Stimulated activated CD8-positive, alpha-beta memory T cell treated with anti-CD3 and anti-CD28 coated beads, Interleukin-7, amount 100 ng/mL, for 48 hours (primary cell): ENCODE results near the gene ZNF800.
A peak's percentile ranks its signal among the peaks of the same experiment; 100 is the strongest.
"Not testable (repeated sequence)": the region's sequence is repeated elsewhere in the genome, so short reads cannot be mapped to it uniquely, and the experiment has no call there.

Experiments
- DNase-seq, 2 donors: peaks; one replicate each; pipeline ENCODE4 v3.0.0-alpha.2; 2020; ENCODE audit warnings: low read depth in 1 of 2; ENCODE audit errors: extremely low read depth in 1 of 2

The ZNF800 gene, protein sequence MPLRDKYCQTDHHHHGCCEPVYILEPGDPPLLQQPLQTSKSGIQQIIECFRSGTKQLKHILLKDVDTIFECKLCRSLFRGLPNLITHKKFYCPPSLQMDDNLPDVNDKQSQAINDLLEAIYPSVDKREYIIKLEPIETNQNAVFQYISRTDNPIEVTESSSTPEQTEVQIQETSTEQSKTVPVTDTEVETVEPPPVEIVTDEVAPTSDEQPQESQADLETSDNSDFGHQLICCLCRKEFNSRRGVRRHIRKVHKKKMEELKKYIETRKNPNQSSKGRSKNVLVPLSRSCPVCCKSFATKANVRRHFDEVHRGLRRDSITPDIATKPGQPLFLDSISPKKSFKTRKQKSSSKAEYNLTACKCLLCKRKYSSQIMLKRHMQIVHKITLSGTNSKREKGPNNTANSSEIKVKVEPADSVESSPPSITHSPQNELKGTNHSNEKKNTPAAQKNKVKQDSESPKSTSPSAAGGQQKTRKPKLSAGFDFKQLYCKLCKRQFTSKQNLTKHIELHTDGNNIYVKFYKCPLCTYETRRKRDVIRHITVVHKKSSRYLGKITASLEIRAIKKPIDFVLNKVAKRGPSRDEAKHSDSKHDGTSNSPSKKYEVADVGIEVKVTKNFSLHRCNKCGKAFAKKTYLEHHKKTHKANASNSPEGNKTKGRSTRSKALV

DNA sequence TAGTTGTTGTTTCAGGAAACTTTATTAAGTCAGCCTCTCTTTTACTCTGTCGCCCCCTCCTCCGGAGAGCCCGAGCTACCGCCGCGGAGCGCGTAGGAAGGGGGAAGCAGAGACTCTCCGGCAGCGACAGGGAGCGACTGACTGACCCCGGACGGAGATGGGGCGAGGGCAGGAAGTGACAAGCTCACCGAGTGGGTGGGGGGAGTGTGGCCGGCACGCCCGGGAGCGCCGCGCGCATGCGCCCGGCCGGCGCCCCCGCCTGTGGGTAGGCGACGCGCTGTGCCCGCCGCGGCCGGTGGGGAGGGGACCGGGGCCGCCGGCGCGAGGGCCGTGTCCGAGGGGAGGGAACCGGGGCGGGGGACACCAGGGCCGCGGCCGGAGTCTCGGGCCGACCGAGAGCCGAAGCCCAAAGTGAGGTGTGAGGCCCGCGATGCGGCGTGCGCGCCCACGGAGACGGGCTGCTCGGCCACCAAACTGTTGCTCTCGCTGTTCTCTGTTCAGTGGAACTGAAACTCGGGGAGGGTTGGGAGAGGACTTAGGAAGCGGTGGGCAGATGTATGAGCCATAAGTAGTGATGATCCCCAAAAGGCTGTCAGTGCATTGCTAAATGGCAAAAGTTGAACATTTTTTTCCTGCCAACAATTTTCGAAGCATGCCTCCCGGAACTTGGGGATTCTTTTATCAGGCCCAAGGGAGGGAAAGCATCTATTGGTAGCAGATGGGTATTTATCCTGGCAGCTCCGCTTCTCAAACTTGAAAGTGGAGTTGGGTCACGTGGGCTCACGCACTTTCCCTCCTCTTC lies at the start of gene ZNF800:
TSS of gene ZNF800 (minus strand) at position 143 of the 802 bp plus-strand sequence. CDS start 1,151 bp downstream, outside the sequence.
- peak; percentile 87 to 88 for DNase-seq

DNA sequence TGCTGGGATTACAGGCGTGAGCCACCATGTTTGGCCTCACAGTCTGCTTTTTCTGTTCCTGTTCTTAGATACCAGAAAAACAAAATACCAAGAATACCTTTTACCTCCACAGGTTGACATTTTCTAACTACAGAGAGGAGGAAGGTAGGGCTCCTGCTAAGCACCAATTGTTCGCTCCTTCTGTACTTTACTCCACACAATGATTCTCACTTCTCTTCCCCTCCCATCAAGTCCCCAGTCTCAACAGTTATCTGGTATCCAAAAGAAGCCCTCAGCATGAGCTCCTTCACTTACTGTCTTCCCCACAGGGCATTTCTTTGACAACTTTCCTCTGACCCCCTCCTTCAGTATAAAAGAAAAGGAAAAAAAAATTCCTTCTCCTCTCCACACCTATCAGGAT lies 47.7 kb upstream of the ZNF800 start:
- DNase-seq = no peak

DNA sequence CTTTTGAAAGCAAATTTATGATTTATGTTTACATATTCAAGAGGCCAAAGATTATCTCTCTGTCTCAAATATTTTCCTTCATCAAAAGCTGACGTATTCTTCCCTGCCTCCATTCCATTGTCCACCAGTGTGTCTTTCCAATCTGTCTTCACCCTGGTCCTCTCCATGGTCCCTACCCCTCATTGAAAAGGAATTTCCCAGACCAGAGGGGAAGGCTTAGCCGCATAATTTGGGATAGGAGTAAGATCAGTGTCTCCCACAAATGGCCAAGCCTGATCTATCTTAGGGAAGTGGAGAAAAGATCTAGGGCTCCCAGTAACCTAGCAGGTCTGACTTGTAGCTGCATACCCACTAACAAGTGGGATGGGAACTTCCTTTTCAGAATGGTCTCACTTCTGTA lies 46.3 kb upstream of the ZNF800 start:
- DNase-seq = no peak

DNA sequence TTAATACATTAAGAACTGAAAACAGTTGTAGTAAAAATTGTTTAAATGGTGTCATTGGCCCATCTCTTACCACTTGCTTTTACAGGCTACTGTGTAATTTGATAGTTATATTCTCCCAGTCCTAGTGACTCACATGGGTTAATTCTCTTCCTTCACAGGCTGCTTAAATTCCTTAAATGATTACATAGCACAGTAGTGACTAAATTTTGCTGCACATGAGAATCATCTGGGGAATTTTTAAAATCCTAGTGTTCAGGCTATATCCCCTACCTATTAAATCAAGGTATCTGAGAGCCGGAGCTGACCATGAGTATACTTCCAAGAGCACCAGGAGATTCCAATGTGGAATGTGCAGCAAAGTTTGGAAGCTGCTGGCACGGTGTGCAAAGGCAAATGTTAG lies 45.3 kb upstream of the ZNF800 start:
- DNase-seq = no peak

DNA sequence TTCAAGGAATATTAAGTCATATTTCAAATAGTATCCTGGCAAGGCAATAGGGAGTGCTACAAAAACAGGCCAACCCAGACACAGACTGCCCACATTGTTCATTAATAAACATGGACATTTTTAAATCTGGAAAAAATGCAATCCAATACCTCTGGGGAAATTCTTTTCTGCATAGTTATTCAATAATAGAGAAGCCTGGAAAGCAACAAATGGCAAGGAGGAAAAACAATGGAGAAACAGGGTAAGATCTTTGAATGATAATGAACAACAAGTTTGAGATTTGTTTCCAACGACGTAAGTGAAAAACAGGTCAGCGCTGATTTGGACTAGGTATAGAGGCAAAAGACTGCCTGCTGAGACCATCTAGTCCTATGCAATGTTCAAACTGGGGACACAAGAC lies 44.7 kb upstream of the ZNF800 start:
- no peak for DNase-seq

DNA sequence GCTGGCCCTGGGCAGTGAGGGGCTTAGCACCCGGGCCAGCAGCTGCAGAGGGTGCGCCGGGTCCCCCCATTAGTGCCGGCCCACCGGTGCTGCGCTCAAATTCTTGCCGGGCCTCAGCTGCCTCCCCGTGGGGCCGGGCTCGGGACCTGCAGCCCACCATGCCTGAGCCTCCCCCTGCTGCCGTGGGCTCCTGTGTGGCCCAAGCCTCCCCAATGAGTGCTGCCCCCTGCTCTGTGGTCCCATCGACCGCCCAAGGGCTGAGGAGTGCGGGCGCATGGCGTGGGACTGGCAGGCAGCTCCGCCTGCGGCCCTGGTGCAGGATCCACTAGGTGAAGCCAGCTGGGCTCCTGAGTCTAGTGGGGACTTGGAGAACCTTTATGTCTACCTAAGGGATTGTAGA lies 36.8 kb upstream of the ZNF800 start:
- DNase-seq = not testable (repeated sequence)

DNA sequence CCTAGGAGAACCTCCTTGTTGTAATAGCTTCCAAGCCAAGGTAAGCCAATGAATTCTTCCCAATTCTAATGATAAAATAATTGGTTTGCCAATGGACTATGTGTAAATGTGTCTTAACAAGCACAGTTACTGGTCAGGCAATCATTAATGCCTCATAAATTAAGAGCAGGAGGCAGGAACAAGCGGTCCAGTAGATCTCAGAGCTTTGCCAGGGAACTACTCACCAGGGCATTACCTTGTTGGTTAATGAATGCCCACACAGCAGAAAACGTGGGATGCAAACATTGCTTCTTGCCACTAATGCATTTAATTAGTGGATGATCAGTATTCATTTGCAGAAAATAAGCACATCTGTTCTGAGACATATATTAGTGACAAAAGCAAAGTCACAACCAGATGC lies 26.7 kb upstream of the ZNF800 start:
- no peak for DNase-seq

DNA sequence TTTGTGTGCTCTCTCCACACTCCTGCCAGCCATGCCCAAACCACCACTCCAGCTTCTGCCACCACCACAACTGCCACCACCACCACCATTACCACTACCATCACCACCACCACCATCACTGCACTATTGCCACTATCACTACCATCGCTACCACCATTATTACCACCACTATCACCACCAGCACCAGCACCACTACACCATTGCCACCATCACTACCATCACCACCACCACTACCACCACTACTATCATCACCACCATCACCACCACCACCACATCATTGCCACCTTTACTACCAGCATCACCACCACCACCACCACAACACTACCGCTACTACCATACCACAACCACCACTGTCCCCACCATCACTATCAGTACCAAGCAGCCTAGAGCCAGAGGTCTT lies 26.0 kb upstream of the ZNF800 start:
- DNase-seq = no peak

DNA sequence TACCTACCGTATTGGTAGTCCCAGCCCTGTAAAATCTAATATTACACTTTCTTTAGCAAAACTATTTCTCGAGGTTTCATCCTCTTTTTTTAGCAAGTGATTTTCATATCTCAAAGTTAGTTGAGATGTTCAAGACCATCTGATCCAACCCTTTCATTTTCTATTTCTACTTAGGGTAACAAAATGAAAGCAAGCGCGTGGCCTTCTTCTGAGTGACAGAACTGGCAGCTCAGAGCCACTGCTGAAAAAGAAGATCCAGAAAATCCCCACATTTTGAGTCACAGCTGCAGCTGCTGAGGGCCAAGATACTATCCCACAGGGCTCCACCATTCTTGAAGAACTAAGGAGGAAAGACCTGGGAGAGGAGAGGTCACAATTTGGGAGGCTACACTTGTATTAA lies 24.8 kb upstream of the ZNF800 start:
- DNase-seq = no peak

DNA sequence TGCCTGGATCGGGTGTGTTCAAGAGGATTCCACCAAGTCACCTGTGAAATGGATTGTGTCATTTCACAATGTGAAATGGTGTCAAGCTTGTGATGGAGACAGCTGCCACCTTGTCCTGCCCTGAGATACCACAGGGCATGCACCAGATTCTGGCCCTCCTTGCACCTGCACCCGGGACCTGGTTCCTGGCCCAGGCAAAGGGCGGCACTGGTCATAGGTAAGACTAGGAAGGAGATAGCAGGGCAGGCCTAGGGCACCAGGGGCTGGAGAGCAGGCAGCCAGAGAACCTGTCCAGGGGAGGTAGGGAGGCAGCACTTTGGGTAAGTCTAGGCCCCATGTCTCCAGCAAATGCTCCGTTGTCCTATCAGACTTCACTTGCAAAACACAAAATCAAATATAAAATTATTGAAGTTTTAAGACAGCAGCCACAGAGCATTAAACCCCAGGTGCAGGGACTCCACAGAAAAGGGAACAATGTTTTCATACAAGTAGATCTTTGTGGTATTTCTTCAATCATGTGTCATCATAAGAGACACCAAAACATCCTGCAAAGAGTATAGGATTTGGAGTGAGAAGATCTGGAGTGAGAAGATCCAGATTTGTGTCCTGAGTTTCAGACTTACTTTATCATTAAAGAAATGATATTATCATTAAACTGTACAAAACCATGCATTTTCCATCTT lies 22.7 kb upstream of the ZNF800 start:
- no peak for DNase-seq

DNA sequence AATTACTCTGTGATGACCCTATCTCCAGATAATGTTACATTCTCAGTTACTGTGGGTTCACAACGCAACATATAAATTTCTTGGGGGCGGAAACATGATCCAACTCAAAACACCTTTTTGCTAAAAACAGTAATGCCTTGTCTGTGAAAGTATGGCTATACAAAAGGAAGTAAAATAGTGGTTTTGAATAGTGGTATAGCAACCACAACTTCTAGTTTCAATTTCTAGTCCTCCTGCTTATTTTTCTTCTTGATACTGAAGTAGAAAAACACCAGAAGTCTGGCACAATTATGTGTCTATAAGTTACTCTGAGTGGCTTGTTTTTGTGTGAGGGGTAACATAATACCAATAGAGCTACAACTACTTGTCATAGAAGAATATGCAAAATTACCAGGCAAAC lies 21.5 kb upstream of the ZNF800 start:
- DNase-seq = no peak

DNA sequence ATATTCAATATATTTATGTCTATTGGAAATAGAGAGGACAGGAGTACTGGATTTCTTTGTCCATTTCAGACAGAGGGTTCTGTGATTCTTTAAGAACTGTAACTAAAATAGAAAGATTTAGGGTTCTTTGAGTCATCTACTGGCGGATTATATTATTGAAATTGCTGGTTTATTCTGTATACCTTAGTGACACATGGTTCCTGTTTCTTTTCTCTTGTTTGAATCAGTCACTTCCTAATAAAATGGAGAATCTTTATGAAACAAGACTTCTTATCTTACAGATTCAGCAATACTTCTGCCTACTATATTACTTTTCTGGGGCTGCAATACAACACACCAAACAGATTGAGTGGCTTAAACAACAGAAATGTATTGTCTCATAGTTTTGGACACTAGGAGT lies 20.8 kb upstream of the ZNF800 start:
- no peak for DNase-seq

DNA sequence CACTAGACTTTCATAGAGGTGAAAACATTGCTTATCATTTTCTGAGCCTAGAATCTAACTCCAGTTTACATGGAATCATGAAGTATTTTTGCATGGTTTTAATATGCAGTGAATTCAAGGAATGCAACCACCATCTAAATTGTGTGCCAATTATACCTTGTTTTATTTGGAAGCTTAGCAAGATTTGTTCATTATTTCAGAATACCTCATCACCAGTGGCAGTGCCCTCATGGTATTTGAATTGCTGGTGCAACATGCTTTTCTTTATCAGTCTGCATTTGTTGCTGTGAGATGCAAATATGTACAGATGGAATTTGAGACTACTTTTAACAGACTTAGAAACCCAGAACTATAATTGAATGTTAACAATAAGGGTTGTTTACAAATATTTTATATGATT lies 18.7 kb upstream of the ZNF800 start:
- no peak for DNase-seq

DNA sequence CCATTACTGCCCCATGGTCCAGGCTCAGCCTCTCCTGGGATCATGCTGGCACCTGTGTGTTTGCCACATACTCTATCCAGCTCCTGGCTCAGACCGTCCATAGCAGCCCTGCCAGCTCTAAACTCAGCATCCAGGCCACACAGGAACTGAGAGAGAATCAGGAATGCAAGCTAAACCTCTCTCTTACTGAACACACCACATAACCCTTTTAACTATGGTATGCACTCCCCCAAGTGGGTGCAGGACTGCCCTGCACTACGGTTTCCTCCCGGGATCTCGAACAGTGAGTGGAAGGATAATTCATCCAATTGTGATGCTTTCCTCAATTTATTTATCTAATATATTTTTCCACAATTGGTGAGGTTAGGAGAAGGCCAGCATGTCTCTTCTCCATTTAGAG lies 17.1 kb upstream of the ZNF800 start:
- no peak for DNase-seq

DNA sequence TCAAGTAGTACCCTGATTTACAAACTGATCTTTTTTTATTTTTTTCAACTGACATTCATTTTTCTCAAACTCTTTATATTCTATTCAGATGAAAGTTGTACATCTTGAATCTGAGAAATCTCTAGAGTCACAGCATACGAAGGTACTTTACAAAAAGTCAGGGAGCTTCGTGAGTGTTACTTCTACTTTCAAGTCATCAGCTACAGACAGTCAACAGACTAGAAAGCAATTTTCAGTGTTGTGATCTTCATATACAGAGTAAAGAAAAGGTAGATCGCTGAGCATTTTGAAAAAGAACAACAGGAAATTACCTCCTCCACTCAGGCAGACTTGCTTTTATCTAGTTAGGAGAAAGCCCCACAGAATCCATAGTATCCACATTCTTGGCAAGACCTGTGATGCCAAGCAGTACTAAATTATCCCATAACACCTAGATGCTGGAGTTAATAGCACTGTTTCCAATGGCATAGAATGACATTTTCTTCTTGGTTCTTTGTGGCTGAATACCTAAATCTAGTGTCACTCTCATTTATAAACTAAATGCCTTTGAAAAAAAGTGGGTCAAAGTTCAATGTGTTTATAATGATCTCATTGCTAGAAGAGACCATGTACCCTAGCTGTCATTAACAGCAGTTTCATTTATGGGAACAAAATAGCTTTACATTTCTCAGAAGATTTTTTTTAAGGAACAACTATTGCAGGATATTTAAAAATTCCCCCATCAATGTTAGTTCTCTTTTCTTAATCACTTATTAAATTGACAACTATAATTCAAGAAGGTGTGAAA lies 12.0 kb upstream of the ZNF800 start:
- DNase-seq = no peak

DNA sequence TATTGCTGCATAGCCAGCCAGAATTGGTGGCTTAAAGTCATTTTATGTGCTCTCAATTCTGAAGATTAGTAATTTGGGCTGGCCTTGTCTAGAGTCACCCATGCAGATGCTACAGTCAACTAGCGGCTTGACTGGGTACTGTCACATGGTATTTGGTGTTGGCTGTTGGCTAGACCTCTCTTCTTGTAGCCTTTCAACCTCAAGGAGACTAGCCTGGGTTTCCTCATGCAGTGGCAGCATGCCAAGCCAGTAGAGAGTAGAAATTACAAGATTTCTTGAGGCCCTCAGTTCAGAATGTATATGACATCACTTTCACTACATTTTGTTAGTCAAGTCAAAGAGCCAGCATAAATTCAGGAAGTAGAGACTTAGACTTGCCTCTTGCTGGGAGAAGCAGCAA lies 3.7 kb upstream of the ZNF800 start:
- DNase-seq = peak in 1 of 2 donors; percentile 63

DNA sequence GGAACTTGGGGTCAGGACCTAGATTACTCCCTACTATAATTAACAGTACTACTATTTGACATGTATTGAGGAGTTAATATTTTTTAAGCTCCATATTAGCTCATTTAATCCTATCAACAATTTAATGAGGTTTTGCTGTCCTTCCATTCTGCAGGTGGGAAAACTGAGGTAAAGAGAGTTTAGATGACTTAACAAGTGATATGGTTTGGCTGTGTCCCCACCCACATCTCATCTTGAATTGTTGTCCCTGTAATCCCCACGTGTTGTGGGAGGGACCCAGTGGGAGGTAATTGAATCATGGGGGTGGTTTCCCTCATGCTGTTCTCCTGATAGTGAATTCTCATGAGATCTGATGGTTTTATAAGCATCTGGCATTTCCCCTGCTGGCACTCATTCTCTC lies 2.6 kb upstream of the ZNF800 start:
- not testable (repeated sequence) for DNase-seq

DNA sequence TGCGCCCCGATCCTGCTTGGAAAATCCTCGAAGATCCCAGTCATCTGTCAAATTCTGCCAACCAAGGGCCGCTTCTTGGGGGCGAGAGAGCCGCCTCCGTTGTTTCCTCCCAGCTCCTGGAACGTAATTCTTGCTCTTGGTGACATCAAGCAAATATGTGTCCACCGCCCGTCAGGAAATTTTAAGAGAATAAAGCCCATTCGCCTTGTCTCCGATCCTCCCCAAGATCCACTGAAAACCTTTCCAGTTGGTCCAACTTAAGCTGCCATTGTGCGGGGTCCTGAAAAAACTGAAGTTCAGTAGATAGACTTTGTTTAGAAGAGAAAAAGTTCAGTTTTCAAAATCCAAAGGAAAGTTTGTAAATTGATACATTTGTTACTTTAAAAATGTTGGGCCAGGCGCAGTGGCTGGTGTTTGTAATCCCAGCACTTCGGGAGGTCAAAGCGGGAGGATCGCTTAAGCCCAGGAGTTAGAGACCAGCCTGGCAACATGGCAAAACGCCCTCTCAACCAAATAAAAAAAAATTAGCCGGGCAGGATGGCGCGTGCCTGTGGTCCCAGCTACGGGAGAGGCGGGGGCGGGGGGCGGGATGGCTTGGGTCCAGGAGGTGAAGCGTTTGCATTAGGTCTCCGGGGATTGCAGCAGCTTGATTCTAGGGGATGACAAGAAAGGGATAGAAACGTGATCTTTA lies 1.0 kb upstream of the ZNF800 start:
- DNase-seq = no peak

DNA sequence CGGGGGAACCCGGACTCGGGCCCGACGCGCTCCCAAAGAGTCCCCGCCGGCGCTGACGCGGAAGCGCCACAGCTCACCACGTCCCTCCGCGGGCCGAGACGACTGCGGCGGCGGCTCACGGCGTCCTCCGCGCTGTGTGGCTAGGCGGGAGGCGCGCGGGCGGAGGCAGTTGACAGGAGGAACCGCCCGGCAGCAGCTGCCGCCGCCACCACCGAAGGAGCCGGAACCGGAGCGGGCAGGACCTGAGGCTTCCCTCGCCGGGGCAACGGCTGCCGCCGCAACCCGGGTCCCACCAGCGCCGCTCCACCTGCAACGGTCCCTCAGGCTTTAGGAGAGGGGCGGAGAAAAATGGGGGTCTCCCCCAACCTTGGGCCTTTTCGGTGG lies 334 bp downstream of the ZNF800 start:
- peak; percentile 25 to 43 for DNase-seq
